HG02852 (cell line): ENCODE results near the gene COG7.
A peak's percentile ranks its signal among the peaks of the same experiment; 100 is the strongest.
"Not testable (repeated sequence)": the region's sequence is repeated elsewhere in the genome, so short reads cannot be mapped to it uniquely, and the experiment has no call there.

Experiments
- ATAC-seq: cut with Tn5 transposase; IDR thresholded peaks from one replicate; pipeline ENCODE4 v1.9.1; 2021; ENCODE audit warnings: mild to moderate bottlenecking, moderate library complexity; ENCODE audit not compliant: unreplicated experiment

Gene COG7

DNA sequence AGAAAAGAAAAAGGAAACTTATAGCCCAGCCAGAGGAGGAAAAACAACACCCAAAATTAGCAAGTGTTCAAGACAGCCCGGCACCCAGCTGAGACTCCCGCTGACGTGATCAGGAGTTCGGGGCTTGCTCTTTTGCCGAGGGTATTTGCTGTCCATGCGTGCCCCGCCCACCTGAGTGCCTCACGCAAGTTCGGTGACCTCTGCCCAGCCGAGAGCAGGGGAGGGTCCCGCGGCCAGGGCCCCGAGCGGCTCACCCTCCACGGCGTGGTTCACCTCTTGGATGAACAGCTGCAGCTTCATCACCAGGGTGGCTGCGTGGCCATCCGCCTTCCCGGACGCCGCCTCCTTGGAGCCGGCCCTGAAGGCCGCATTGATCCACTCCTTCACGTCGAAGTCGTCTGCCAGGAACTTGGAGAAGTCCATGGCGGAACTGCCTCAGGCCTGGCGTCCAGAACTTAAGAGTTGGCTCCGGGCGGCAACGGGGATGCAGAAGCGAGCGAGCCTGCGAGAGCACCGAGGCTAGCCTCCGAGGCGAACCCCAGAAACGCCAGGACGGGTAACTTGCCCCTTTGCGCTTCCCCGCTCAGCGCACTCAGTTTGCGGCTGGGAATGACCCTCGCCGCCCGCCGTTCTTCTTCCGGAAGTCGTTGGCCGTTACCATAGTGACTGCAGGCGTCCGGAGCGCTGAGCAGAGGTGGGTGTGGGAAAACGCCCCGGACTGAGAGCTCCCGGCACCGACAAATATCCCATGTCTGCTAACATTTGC is at the start of gene COG7:
Gene COG7 (minus strand): TSS at position 618 of the 766 bp plus-strand sequence. CDS start 195 bp downstream, at position 423.
- peak; percentile 88 for ATAC-seq

DNA sequence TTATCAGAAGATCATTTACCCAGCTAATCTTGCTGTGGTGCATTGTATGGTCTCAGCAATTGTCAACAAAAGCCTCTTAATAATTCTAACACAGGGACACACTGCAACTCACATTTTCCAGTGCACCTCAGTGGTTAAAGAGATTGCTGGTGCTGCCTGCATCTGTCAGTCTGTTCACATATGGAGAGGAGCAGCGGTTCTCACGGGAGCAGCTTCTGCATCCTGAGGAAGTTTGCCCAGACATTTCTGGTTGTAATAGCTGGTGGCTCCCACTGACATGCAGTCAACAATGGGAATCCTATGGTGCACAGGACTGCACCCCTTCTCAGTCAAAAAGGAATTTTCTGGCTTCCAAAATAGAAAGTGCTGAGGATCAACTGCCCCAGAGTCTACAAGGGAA is 49.5 kb upstream of the COG7 start:
- ATAC-seq = no peak

DNA sequence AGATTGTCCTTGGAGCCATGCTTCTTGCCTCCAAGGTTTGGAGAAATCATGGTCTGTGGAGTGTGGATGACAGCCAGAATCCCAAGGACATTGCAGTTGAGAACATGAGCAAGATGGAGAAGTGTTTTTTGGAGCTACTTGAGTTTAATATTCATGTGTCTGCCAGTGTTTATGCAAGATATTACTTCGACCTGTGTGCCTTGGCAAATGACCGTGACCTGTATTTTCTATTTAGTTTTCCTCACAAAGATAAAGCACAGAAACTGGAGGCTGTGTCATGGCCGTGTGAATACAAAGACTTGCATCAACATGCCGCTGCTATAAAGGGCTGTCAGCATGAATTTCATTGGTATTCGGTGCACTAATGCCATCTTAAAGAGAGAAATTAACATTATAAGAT is 48.3 kb upstream of the COG7 start:
- ATAC-seq = no peak

DNA sequence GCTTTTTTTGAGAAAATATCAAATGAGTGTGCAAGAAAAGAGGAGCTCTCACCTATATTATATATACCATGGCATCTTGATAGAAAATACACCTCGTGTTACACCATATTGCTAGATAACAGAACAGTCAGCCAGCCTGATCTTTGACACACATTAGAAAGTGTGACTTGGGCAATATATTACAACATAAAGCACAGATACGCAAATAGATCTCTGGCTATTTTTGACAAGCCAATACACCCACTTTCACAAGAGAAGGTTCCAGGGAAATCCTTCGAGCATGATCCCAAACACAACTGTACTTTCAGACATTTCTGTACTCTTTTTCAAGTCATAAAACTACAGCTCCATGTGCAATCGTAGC is 47.9 kb upstream of the COG7 start:
- ATAC-seq = no peak

DNA sequence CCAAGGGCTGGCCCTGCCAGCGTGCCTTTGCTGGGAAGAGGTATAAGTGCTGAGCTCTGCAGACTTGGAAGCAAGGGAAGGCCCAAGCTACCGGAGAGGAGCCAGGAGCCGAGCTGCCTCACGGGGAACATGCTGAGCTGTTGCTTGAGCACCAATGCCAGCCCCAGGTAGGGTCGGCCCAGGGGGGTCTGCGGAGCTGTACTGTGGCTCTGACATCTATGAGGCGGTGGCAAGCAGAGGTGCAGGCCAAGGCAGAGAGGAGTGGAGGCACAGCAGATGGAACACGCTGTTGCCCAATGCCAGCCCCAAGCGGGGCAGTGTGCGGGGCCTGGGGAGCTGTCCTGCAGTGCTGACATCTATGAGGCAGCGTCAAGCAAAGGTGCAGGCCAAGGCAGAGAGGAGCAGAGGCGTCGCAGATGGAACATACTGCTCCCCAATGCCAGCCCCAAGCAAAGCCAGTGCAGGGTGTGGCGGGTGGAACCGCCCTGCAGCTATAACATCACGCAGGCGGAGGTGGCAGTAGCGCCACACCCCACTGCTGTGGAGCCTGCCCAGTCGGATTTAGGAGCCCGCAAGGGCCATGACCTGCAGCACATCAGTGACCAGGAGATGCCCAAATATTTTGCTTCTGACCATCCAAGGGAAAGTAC is 47.3 kb upstream of the COG7 start:
- no peak for ATAC-seq

DNA sequence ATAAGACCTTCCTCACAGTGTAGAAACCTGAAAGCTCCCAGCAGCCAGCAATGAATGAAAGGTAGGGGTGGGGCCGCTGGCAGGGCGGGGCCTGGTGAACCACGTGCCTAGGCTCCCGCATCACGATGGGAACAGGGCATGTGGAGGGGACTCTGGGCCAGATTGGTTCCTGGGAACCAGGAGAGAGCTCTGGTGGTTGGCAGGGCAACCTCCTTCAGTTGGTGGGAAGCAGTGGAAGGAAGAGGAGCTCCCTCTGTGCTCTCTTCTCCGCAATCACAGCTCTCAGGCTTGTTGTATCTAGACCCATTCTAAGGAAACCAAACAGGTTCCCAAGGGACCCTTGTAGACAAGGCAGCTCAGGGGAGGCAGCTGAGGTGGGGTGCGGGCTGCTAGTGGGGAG is 46.8 kb upstream of the COG7 start:
- no peak for ATAC-seq

DNA sequence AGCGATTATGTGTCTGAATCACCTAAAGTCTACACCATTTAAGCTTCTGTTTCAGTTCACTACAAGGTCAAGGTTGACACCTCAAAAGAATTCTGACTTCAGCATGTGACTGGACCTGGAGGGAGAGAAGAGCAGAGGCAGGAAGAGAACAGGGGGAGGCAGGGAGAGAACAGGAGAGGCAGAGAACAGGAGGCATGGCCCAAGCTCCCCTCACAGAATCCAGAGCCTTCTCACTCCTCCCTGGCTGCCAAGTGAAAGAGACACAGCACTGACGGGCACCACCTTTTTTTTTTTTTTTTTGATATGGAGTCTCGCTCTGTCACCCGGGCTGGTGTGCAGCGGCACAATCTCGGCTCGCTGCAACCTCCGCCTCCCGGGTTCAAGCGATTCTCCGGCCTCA is 45.9 kb upstream of the COG7 start:
- ATAC-seq = no peak

DNA sequence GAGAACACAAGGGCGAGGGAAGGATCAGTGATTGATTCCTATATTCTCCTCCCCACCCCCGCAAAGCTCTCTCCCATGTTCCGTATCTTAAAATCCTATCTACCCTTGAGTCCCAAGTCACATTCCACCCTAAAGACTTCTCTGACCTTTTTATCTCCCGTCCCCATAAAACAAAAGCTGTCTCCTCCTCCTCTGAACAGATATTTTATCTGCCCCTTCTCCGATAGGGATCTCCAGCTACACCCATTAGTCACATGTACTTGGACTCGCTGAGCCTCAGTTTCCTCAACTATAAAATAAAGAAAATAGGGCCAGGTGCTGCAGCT is 44.5 kb upstream of the COG7 start:
- ATAC-seq = no peak

DNA sequence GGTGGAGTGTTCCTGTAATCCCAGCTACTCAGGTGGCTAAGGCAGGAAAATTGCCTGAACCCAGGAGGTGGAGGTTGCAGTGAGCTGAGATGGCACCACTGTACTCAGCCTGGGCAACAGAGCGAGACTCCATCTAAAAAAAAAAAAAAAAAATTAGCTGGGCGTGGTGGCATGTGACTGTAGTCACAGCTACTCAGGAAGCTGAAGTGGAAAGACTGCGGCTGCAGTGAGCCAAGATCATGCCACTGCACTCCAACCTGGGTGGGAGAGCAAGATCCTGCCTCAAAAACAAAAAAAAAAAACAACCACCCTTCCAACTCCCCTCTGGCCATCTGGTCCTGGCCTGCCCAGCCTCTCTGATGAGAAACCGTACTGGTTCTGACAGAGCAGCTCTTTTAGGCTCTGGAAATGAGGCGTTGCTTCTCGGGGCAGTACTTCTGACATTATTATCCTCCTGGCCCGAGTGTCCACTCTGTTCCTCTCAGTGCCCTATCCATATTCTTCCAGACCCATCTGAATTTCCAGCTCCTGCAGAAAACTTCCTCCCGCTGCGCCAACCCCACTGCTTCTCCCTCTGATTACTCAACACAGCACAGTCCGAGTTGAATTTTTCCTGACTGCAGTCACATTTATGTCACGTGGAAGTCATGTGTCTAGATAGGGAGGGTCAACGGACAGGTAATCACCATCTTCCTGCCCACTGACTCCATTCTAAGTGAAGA is 44.0 kb upstream of the COG7 start:
- no peak for ATAC-seq

DNA sequence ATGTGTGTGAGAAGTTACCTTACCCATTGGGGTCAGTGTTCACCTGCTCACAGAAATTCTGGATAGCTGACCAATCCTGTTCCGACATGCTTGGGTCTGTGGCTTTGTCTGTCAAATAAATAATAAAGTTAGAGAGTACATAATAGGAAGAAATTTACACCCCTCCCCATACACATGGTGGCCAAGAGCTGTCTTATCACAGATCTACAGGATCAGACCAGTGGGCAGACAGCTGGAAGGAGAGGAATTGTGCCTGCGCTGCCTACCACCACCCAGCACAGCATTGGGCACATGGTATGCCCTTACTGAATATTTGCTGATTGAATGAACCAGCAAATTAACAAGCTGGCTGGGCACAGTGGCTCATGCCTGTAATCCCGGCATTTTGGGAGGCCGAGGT is 42.7 kb upstream of the COG7 start:
- ATAC-seq = no peak

DNA sequence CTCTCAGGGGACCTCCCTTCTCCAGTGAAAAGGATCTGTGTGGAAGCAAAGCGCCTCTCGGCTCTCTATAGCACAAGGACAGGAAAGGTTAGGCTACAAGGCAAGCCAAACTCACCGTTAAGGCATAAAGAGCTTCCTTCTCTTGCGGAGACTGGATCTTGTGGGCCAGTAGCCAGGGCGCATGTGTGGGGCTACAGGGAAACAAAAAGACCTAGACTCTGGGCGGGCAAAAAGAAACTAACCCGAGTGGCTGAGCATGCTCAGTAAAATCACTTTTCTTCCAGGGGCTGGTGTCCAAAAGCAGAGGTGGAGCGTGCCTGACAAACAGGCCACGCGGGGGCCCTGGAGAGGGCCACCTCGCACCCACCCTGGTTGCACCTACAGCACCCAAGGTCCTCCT is 41.2 kb upstream of the COG7 start:
- no peak for ATAC-seq

DNA sequence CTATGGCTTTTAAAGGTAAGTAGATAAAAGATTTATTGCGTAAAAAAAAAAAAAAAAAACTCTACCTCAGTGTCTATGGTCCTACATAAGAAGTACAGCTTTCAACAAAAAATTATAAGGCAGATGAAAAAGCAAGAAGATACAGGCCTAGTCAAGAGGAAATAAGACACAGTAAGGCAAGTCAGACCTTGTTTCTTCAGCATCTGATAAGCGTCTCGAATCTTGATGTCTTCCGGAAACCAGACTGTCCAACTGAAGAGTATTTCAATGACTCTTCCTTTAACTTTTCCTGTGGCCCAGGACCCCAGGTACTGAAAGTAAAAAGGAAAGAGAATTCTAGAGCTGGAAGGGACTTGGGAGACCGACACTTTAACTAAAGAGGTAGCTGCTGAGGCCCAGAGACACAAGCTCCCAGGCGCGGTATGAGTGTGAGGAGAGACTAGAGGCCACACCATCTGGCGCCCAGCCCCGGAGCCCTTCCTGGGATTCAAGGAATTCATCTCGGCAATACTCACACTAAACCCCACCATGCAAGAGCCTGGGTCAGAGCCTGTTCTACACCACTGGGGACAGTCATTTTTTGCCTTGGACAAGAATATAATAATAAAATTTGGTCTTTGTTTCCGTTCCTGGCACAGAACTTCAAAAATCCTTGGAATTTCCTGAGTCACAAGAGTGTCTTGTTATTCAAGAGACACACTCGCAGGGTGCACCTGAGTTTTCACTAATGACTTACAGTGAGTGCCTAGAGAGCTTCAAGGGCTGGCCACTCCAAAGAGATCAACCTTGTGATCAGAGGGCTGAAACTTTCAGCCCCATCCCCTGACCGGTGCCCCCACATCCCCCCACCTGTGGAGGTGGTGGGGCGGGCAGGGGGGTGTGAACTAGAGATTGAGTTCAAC is 38.8 kb upstream of the COG7 start:
- ATAC-seq = no peak

DNA sequence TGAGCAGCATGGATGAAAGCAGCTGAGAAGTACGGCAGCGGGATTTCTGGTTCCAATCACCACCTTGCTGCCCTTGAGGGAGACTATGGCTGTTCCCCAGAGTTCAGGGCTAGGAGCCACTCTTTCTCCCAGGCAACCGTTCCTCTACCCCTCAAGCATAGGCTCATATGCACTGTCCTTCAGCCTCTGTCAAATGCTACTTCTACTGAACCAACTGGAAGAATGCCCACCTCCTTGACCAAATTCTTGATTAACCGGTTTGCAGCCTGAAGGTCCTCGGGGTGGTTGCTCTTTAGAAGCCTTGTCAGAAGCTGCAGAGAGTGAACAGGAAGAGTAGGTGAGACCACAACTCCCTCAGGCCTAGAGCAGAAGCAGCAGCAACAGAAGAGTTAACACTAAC is 33.5 kb upstream of the COG7 start:
- ATAC-seq = no peak

DNA sequence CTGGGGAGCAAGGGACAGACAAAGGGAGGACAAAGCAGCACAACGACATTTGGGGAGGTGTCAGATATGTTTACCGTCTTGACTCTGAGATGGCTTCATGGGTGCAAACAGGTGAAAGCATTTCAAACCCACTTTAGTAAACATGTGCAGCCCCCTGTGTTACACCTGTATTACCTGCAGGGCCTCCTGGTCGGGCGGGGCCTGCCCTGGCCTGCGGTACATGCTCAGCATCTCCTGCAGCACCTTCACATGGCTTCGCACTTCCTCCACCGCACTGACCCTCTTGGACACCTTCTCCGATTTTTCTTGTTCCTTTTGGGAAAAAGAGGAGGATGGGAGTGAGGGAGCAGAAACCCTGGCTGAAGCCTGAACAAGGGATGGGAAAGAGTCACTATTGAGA is 32.9 kb upstream of the COG7 start:
- ATAC-seq = no peak

DNA sequence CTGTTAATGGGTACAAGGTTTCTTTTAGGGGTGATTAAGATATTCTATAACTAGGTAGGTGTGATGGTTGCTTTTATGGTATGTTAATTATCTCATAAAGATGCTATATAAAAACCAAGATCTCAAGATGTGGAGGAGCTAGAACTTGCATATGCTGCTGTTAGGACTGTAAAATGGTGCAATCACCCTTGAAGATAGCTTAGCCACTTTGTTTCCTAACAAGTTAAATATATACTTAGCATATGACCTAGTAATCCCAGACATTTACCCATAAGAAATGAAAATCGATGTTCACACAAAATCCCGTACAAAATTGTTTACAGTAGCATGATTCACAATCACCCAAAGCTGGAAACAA is 32.2 kb upstream of the COG7 start:
- ATAC-seq = no peak

DNA sequence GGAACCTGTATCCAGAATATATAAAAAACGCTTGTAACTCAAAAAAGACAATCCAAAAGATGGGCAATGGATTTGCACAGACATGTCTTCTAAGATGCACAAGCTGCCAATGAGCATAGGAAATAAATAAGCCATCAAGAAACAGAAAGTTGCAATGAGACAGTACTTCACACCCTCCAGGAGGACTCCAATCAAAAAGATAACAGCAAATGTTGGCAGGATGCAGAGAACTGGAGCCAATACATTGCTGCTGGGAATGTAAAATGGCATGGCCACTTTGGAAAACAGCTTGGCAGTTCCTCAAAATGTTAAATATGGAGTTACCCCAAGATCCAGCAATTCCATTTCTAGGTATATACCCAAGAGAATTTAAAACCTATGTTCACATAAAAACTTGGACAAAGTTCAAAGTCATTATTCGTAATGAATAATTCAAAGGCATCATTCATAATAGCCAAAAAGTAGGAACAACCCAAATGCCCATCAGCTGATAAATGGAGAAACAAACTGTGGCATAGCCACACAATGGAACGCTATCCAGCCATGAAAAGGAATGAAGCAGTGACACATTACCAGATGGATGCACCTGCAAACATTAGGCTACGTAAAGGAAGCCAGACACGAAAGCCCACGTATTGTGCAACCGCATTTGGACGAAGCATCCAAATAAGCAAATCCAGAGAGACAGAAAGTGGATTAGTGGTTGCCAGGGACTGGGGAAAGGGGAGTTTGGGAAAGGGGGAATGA is 31.7 kb upstream of the COG7 start:
- no peak for ATAC-seq

DNA sequence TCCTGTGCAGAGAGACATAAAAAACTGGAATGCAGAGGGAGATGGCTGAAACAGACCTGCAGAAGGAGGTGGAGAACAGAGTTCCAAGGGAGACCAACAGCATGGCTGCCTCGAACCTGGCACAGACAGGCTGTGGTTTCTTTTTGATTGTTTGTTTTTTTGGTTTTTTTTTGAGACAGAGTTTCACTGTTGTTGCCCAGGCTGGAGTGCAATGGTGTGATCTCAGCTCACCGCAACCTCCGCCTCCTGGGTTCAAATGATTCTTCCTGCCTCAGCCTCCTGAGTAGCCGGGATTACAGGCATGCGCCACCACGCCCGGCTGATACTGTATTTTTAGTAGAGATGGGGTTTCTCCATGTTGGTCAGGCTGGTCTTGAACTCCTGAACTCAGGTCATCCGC is 30.5 kb upstream of the COG7 start:
- ATAC-seq = not testable (repeated sequence)

DNA sequence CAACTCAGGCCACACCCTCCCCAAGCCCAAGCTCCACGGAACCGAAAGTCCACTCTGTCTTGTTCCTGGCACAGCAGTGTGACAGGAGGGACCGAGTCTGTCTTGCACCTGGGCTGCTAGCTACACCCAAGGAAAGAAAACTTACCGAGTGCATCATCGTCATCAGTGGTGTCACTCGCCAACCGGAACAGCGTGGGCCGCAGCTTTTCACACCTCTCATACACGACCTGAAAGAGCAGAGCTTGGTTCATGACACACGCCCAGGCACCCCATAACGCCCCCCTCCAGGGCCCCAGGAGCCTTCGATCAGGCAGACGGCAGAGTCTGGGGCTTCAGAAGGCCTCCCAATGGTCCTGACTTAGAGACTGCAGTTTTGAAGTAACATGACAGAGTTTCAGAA is 29.8 kb upstream of the COG7 start:
- no peak for ATAC-seq

DNA sequence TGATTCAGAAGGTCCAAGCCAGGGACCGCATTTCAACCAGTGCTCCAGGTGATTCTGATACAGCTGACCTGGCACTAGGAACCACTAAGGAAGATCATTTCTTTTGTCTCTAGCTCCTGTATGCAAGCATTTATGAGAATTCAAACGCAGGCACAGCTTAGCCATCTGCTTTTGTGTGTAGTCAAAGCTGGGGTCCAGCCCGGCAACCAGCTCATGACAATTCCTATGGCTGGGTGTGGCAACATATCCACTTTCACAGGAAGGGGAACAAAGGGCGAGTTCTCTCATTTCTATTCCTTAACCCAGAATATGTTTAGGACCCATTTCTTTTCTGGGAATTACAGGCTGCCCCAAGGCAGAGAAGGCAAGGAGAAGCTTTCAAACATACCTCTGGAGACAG is 27.3 kb upstream of the COG7 start:
- ATAC-seq = no peak

DNA sequence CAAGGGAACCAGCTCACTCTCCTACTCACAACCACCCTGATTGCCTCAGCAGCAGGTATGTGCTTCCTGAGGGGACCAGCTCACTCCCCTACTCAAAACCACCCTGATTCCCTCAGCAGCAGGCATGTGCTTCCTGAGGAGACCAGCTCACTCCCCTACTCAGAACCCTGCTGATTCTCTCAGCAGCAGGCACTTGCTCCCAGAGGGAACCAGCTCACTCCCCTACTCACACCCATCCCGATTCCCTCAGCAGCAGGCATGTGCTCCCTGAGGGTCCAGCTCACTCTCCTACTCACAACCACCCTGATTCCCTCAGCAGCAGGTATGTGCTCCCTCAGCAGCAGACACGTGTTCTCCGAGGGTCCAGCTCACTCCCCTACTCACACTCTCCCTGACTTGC is 26.1 kb upstream of the COG7 start:
- no peak for ATAC-seq

DNA sequence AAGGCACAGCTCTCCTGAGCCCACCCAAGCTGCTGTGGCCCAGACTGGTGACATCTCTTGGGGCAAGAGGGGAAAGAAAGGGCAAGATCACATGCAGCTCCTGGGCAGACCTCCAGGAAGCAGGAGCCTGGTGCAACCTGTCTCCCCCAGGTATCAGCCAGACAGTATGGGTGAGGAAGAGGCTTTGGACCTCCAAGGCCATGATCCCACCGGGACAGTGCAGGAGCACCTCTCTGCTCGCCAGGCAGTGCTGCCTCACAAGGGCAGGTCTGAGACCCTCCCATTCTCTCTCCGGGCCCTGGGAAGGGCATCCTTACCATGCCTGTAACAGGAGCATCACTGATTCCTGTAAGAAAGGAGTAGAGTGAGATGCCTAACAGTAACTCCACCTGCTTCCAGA is 25.6 kb upstream of the COG7 start:
- ATAC-seq = no peak
